22Rv1 (cell line): ENCODE data around the gene FBXO48.

ENCODE experiments used
- ZFX ChIP-seq: fragments of 450-650 bp; IDR thresholded peaks from 2 replicates; pipeline ENCODE4 v1.6.1; 2017; ENCODE audit warnings: antibody characterized with exemption, borderline replicate concordance
- TF ChIP-seq, protein P1 (sequence below): fragments of 450-650 bp; IDR thresholded peaks from 2 replicates; pipeline ENCODE4 v1.5.1; 2017; ENCODE audit warnings: mild to moderate bottlenecking

DNA sequence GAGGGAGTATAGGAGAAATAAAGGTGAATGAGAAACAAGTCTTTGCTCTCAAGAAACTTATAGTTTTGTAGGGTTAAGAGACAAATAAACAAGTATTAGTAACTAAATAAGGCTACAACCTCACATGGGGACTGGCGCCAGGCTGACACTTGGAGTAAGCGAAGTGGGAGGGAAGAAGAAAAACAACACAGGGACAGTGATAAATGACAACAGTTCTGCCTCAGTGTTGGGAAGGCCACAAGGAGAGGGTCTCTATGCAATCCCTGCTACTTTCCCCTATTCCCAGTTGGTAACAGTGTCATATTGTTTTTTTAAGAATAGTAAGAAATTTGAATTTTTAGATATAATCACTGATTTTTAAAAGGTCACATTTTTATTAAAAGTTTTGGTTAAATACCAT lies 4.3 kb upstream of the FBXO48 start:
- TF ChIP-seq, protein P1, sequence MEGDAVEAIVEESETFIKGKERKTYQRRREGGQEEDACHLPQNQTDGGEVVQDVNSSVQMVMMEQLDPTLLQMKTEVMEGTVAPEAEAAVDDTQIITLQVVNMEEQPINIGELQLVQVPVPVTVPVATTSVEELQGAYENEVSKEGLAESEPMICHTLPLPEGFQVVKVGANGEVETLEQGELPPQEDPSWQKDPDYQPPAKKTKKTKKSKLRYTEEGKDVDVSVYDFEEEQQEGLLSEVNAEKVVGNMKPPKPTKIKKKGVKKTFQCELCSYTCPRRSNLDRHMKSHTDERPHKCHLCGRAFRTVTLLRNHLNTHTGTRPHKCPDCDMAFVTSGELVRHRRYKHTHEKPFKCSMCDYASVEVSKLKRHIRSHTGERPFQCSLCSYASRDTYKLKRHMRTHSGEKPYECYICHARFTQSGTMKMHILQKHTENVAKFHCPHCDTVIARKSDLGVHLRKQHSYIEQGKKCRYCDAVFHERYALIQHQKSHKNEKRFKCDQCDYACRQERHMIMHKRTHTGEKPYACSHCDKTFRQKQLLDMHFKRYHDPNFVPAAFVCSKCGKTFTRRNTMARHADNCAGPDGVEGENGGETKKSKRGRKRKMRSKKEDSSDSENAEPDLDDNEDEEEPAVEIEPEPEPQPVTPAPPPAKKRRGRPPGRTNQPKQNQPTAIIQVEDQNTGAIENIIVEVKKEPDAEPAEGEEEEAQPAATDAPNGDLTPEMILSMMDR: no peak
- no peak for TF ChIP-seq ZFX
